ENCODE results near the gene GSAP.
"Not testable (repeated sequence)": the region's sequence is repeated elsewhere in the genome, so short reads cannot be mapped to it uniquely, and the experiment has no call there.

Gene GSAP

GRCh38 chr7:77415823-77416620 is at the start of gene GSAP:
GSAP (minus strand) TSS chr7:77416349; CDS start chr7:77416321, 28 bp downstream.
- DNase-seq: peak; percentile 49

- DNase-seq: no peak
These were observed 49.1 kb upstream of the GSAP start for GRCh38 chr7:77465256-77465655.

- DNase-seq: no peak
These were observed 48.4 kb upstream of the GSAP start for GRCh38 chr7:77464589-77464988.

- DNase-seq: not testable (repeated sequence)
These were observed 47.5 kb upstream of the GSAP start for GRCh38 chr7:77463632-77464031.

- no peak for DNase-seq
These were observed 45.7 kb upstream of the GSAP start for GRCh38 chr7:77461842-77462241.

GRCh38 chr7:77461246-77461645 is 45.1 kb upstream of the GSAP start:
- no peak for DNase-seq

GRCh38 chr7:77460057-77460486 is 43.9 kb upstream of the GSAP start:
- no peak for DNase-seq

- DNase-seq: no peak
These were observed 43.2 kb upstream of the GSAP start for GRCh38 chr7:77459311-77459726.

GRCh38 chr7:77458786-77459185 is 42.6 kb upstream of the GSAP start:
- no peak for DNase-seq

- no peak for DNase-seq
These were observed 41.6 kb upstream of the GSAP start for GRCh38 chr7:77457779-77458178.

GRCh38 chr7:77456696-77457095 is 40.5 kb upstream of the GSAP start:
- no peak for DNase-seq

- DNase-seq: no peak
These were observed 39.2 kb upstream of the GSAP start for GRCh38 chr7:77455321-77455720.

- DNase-seq: no peak
These were observed 38.7 kb upstream of the GSAP start for GRCh38 chr7:77454802-77455201.

GRCh38 chr7:77453531-77453930 is 37.4 kb upstream of the GSAP start:
- no peak for DNase-seq

- not testable (repeated sequence) for DNase-seq
These were observed 35.8 kb upstream of the GSAP start for GRCh38 chr7:77451950-77452349.

GRCh38 chr7:77450613-77451012 is 34.5 kb upstream of the GSAP start:
- DNase-seq: no peak

- no peak for DNase-seq
These were observed 33.9 kb upstream of the GSAP start for GRCh38 chr7:77450054-77450453.

- no peak for DNase-seq
These were observed 31.5 kb upstream of the GSAP start for GRCh38 chr7:77447616-77448015.

GRCh38 chr7:77444123-77444522 is 28.0 kb upstream of the GSAP start:
- DNase-seq: no peak

- no peak for DNase-seq
These were observed 26.9 kb upstream of the GSAP start for GRCh38 chr7:77443042-77443441.

GRCh38 chr7:77442636-77443035 is 26.5 kb upstream of the GSAP start:
- no peak for DNase-seq

- no peak for DNase-seq
These were observed 24.9 kb upstream of the GSAP start for GRCh38 chr7:77441046-77441445.

GRCh38 chr7:77439572-77439971 is 23.4 kb upstream of the GSAP start:
- no peak for DNase-seq

GRCh38 chr7:77438131-77438530 is 22.0 kb upstream of the GSAP start:
- DNase-seq: no peak

All from NCI-H1105 (cell line).